Measurements from ENCODE around the gene CADM4. TPM values are rescaled to one million over a fixed set of nuclear protein-coding genes. Genes with fewer than 3 reads are reported as not detected.

The CADM4 gene
- total and polyA plus RNA-seq, 9 of the 15 experiments (the other 6 are each of a cell fraction or from before 2014, with no cell fraction given), result 0.03 to 4.6 (median 1.3) TPM

DNA sequence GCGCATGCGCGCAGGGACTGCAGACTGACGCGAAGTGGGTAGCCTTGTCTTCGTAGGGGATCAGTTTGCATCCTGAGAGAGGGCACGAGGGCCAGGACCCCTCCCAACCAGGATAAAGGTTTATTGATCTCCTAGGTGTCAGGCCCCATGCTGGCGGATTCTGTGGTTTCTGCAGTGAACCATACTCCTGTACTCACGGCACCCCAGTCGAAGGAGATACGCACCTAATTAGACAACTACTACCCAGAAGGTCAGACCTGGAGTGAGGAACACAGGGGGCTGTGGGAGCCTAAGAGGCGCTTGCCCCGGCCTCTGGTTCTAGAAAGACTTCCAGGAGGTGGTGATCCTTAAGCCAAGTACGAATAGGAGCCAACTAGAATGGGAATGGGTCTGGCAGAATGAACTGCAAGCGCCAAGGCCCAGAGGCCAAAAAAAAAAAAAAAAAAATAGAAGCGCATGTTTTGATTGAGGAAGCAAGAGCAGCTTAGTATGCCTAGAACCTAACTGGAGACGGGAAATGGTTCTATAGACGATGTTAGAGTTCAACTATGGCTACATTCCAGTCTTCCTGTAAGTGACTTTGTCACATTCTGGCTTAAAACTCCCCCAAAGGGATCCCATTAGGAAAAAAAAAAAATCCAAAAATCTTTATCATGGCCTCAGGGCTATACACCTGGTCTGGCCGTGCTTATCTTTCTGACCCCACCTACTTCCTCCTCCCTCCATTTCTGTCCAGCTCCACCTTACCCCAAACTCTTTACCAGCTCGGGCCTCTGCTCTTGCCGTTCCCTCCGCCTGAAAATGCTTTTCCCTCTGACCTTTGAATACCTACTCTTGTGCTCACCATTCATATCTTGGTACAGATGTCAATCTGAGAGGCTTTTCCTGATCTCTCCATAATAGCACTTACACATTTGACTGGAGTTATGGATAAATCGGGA, 19.3 kb downstream of the CADM4 start (continued):
- TF ChIP-seq, protein P1, sequence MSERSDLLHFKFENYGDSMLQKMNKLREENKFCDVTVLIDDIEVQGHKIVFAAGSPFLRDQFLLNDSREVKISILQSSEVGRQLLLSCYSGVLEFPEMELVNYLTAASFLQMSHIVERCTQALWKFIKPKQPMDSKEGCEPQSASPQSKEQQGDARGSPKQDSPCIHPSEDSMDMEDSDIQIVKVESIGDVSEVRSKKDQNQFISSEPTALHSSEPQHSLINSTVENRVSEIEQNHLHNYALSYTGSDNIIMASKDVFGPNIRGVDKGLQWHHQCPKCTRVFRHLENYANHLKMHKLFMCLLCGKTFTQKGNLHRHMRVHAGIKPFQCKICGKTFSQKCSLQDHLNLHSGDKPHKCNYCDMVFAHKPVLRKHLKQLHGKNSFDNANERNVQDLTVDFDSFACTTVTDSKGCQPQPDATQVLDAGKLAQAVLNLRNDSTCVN (CRISPR knock-in tag; IDR thresholded peaks at IDR 0.05), result no peak
- peak; percentile 25; the same call in 1 of the 2 replicates for TF ChIP-seq ESRRA (IDR thresholded peaks at IDR 0.05; ENCODE audit: borderline replicate concordance, low read depth)
- TF ChIP-seq RNF2 (IDR thresholded peaks at IDR 0.05), result no peak
- TF ChIP-seq PML (IDR thresholded peaks at IDR 0.05; ENCODE audit: low read length), result 0 out of 2 replicates have a peak, but pooled peaks have one; percentile 18
- TF ChIP-seq MXI1 (IDR thresholded peaks at IDR 0.05; ENCODE audit: low read depth, low read length), result no peak
- TF ChIP-seq MTA2 (IDR thresholded peaks at IDR 0.05; ENCODE audit: low read depth), result peak; percentile 44; the same call in 1 of the 2 replicates
- TF ChIP-seq TAF9B (IDR thresholded peaks at IDR 0.05; ENCODE audit: partially characterized antibody), result no peak
- TF ChIP-seq, protein P2, sequence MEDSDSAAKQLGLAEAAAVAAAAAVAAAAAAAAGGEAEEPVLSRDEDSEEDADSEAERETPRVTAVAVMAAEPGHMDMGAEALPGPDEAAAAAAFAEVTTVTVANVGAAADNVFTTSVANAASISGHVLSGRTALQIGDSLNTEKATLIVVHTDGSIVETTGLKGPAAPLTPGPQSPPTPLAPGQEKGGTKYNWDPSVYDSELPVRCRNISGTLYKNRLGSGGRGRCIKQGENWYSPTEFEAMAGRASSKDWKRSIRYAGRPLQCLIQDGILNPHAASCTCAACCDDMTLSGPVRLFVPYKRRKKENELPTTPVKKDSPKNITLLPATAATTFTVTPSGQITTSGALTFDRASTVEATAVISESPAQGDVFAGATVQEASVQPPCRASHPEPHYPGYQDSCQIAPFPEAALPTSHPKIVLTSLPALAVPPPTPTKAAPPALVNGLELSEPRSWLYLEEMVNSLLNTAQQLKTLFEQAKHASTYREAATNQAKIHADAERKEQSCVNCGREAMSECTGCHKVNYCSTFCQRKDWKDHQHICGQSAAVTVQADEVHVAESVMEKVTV (CRISPR knock-in tag; IDR thresholded peaks at IDR 0.05), result no peak
- TF ChIP-seq, protein P3, sequence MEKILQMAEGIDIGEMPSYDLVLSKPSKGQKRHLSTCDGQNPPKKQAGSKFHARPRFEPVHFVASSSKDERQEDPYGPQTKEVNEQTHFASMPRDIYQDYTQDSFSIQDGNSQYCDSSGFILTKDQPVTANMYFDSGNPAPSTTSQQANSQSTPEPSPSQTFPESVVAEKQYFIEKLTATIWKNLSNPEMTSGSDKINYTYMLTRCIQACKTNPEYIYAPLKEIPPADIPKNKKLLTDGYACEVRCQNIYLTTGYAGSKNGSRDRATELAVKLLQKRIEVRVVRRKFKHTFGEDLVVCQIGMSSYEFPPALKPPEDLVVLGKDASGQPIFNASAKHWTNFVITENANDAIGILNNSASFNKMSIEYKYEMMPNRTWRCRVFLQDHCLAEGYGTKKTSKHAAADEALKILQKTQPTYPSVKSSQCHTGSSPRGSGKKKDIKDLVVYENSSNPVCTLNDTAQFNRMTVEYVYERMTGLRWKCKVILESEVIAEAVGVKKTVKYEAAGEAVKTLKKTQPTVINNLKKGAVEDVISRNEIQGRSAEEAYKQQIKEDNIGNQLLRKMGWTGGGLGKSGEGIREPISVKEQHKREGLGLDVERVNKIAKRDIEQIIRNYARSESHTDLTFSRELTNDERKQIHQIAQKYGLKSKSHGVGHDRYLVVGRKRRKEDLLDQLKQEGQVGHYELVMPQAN (IDR thresholded peaks at IDR 0.05; ENCODE audit: borderline replicate concordance), result peak; percentile 44; the same call in 1 of the 2 replicates
- TF ChIP-seq RBM34 (IDR thresholded peaks at IDR 0.05; ENCODE audit: borderline replicate concordance, insufficient read depth, low read length), result no peak
